Measurements from ENCODE around the gene OR13C4.

The OR13C4 gene

GRCh38 chr9:104503440-104503839 is 23.6 kb downstream of the OR13C4 start:
- TF ChIP-seq GATA1 (IDR thresholded peaks at IDR 0.05; ENCODE audit: low read depth, low read length) (no peak), POLR2A (IDR thresholded peaks at IDR 0.05; ENCODE audit: low read length) (no peak)
- DNase-seq: no peak

GRCh38 chr9:104494808-104495207 is 32.2 kb downstream of the OR13C4 start:
- DNase-seq: peak; percentile 21 to 30
- TF ChIP-seq GATA1 (IDR thresholded peaks at IDR 0.05; ENCODE audit: low read depth, low read length) (no peak), POLR2A (IDR thresholded peaks at IDR 0.05; ENCODE audit: low read length) (no peak)

GRCh38 chr9:104485014-104485413 is 42.0 kb downstream of the OR13C4 start:
- TF ChIP-seq GATA1 (IDR thresholded peaks at IDR 0.05; ENCODE audit: low read depth, low read length) (no peak), POLR2A (IDR thresholded peaks at IDR 0.05; ENCODE audit: low read length) (no peak)
- no peak for DNase-seq

GRCh38 chr9:104482921-104483570 is 44.0 kb downstream of the OR13C4 start:
- DNase-seq: no peak
- no peak for TF ChIP-seq GATA1 (IDR thresholded peaks at IDR 0.05; ENCODE audit: low read depth, low read length)
- TF ChIP-seq POLR2A (IDR thresholded peaks at IDR 0.05; ENCODE audit: low read length): no peak
